NOMO-1 treated with DMSO at 0.1 percent for 48 hours (cell line): Measurements from ENCODE around the gene ITPRIP.

ENCODE experiments used
- DNase-seq: peaks from one replicate; lab custom pipeline; 2025; ENCODE audit not compliant: unreplicated experiment; lab: John Stamatoyannopoulos, UW

ITPRIP gene

GRCh38 chr10:104309980-104310978 is 28.0 kb downstream of the ITPRIP start:
- DNase-seq, result no peak

DNA sequence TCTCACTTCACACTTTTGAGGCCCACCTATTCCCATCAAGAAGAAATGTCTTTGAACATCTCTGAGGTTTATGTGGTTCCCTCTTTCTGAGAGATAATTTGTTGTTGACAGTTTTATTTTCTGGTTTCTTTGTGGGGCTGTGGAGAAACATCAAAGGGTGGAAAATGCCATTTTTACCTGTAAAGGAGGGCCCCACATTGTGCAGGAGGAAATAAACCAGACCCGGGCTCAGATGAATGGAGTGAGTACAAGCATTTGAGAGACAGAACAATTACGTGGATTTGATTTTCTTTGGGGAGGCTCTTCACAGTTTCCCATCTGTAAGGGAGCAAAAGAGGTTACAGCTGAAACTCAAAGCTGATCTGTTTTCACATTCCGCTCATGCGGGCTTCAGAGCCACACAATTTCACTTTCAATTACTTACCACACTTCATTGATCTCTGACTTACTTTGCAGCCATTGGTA is 29.8 kb downstream of the ITPRIP start:
- DNase-seq, result no peak

GRCh38 chr10:104307576-104308438 is 30.5 kb downstream of the ITPRIP start:
- no peak for DNase-seq

GRCh38 chr10:104306897-104307296 is 31.4 kb downstream of the ITPRIP start:
- no peak for DNase-seq

DNA sequence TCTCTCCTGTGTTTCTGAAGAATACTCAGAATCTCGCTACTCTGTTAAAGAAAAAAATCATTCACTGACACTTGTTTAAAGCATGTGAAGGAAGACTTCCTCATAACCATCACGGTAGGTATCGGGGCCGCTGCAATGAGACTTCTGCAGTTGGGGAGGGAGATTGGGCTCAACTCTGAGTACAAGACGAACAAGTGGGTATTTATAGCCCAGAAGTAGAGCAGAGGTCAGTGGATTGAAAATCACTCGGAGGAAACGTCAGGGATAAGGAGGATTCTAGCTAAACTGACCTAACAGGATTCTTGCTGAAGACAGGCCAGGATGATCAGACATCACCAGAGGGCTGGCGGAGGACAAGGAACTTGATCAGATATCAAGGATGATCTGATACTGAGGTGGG is 33.3 kb downstream of the ITPRIP start:
- no peak for DNase-seq

DNA sequence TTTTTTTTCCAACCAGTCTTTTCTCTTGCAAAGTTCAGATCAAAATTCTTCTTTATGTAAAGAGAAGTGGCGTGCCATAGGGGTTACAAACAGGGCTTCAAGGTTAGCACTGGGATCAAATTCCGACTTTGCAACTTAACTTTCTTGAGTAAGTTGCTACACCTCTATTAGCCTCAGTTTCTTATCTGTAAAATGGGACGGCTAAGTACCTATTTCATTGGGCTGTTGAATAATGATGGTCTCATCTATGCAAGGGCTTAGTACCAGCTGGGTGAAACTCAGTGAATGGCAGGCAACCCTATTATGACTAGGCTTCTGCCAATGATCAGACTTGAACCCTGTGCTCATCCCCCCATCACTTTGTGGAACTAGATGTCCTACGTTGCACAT is 33.9 kb downstream of the ITPRIP start:
- no peak for DNase-seq

DNA sequence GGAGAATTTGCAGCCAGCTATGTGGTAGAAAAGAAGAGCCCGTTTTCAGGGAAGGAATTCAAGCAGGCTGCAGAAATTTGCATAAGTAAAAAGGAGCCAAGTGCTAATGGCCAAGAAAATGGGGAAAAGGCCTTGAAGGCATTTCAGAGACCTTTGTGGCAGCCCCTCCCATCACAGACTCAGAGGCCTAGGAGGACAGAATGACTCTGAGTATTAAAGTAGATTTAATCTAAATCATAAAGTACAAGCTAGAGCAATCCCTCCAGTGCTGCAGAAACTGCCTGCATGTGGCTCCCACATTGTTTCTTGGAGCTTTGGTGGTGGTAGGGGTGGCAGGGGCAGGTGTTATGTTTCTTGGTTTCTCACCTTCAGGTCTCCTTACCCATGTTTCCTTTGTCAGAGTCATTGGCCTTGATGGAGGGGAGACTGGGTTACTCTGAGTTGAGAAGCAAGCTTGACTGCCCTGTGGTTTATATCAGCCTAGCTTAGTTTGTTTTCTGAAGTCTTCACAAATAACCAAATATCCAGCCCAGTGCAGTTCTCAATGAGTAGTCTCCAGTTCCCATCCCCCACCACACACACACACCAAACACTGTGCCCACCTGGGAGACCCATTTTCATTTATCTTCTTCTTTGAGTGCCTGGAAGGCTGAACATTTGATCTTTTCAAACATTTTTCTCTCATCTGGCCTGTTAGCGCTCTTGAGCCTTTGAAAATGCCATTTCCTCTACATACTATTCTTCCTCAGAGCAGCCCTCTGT is 34.5 kb downstream of the ITPRIP start:
- no peak for DNase-seq

DNA sequence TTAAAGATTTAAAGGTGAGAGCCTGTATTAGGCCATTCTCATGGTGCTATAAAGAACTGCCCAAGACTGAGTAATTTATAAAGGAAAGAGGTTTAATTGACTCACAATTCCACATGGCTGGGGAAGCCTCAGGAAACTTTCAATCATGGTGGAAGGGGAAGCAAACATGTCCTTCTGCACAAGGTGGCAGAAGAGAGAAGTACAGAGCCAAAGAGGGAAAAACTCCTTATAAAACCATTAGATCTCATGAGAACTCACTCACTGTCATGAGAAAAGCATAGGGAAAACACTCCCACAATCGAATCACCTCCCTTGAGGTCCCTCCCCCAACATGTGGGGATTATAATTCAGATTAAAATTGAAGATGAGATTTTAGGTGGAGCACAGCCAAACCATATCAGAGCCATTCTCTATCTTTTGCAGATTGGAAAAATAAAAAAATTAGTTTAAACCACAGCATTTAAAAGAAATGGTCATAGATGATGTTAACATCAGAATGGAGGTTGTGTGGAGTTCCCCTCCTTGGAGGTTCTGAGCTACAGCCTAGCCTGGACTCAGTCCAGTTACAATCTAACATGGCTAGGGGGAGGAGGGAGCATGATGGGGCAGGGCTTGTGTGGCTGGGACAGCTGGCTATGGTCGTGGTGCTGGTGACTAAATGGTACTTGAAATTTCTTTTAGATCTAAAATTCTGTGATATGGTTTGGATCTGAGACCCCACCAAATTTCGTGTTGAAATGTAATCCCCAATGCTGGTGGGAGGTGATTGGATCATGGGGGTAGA is 36.2 kb downstream of the ITPRIP start:
- DNase-seq, result no peak

GRCh38 chr10:104300736-104301292 is 37.5 kb downstream of the ITPRIP start:
- DNase-seq, result no peak

DNA sequence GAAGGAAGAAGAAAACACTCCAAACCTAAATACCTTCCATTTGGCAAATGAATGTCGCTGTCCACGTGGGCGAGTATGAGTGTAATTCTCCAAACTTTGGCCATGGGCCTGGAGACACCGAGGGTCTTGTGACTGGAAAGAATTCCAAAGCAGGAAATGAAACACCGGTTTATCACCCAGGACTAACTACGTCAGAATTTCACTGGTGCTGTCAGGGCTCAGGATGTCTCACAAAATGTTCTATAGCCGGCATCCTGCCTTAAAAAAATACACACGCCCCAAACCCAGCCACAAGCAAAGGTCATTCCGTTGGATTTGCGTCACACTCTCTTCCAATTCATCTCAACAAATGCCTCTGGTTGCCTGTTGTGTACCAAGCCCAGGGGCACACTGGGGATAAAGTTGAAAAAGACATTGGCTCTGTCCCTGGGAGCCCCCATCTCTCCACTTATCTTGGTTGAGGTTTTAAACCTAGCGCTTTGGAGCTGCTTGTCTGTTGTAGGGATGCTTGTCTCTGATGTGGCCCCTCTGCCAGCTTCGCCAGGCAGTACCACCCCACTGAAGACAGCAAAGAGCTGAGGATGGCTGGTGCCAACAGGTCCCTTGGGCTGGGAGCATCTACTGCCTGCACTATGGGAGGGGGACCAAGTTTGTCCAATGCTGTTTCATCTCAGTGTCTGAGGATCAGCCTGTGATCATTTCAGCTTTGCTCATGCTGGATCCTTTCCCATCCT is 38.1 kb downstream of the ITPRIP start:
- no peak for DNase-seq

GRCh38 chr10:104299031-104299904 is 39.0 kb downstream of the ITPRIP start:
- no peak for DNase-seq

DNA sequence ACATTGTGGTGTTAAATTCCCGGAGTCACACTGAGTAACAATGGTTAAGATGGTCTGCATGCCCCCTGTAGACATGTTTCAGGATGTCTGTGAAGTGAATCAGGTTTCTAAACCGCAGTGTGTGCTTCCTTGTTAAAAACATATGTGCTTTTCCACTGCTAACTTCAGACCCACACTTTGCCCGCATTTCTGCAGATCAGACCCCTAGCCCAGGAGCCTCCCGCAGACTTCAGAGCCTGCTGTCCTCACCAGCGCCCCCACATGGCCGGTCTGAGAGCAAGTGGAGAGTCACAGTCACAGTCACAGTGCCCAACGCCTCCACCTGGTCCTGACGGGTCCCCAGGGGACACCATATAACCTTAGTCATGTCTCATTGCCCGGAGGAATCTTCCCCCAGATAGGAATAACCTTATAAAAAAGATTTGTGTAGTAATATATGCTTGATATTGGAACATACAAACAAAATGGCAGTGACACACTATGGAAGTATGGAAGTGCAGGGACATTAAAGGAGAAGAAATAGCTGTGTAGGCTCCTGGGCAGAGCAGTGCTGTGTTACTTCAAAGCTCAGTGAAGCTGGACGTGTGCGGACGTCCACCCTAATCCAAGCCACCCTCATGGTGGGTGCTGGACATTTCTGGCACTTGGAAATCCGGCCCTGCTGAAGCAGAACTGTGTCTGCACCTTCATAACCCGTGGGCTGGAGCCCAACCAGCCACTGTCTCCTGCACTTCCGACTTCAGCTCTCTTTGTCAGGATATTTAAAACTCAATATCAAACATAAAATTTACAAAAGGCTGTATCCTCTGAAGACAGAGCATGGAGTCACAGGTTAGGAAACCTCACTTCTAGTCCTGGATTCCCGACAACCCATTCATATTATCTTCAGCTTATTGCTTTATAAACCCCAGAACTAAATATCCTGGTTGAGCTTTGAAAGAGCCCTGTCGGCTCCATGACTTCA is 40.3 kb downstream of the ITPRIP start:
- no peak for DNase-seq

DNA sequence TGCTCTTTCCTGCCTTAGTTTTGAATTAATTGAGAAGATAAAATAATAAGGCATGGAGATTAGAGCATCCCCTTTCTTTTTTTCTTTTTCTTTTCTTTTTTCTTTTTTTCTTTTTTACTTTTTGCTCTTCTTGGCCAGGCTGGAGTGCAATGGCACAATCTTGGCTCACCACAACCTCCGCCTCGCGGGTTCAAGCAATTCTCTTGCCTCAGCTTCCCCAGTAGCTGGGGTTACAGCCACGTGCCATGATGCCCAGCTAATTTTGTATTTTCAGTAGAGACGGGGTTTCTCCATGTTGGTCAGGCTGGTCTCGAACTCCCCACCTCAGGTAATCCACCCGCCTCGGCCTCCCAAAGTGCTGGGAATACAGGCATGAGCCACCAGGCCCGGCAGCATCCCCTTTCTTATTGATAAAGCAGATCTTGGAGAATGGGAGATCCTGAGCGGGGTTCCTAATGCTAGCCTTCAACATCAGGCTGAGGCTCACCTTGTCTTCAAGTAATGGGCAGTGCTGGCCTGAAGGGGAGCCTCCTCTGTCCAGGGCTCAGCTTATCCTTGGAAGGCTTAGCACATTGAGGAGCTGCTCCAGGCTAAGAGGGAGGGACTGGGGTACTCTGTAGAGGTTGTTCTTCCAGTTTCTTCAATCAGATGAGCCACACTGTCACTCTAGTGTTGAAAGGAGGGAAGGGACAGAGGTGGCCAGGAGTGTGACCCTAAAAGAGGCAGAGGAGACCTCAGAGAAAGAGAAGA is 41.4 kb downstream of the ITPRIP start:
- DNase-seq, result no peak

DNA sequence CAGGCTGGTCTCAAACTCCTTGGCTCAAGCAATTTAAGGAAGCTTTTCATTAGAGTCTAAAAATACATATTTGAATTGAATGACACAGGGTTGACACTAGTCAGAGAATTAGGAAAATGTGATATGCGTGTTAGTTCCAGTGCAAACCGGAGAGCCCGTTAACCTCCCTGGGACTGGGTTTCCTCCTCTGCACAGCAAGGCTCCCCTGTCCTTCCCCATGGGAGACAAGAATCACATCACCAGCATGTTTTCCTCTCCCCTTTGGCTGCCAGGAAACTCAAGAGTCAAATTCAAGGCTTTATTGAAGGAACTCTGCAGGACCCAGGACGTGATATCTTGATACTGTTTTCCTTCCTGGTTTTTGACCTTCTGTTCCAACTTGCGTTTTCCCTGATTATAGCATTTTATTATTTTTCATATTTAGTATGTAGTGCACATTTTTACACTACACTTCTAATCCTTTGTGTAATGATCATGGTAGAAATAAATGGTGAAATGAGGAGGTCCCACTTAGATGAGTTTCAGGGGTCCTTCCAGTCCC is 44.4 kb downstream of the ITPRIP start:
- DNase-seq, result no peak

GRCh38 chr10:104293011-104293410 is 45.3 kb downstream of the ITPRIP start:
- DNase-seq, result no peak

DNA sequence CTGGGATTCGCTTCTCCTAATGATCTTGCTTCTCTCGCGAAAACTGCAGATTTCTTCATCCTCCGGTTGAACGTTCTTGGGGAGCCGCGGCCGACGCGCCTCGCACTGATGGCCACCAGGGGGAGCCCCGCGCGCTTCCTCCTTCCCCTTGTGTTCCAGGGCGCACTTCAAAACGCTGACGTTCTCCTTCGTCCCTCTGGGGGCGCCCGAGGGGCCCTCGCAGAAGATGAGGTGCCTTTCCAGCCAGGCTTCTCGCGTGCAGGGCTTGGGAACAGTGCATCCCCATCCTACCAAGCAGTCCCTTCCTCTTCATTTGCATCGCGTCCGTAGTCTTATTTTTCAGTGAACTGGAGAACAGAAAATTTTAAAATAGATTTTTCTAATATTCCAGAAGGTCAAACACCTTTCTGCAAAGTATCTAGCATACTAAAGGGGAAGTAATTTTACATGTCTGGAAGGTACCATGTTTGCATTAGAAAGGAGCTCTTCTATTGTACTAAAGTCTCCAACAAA is 46.8 kb downstream of the ITPRIP start:
- DNase-seq, result peak; percentile 86
